Caki2 (cell line): ENCODE measurements around the gene SUMF1. TPM values are rescaled to one million over a fixed set of nuclear protein-coding genes. Genes with fewer than 3 reads are reported as not detected.
"Not testable (repeated sequence)": the region's sequence is repeated elsewhere in the genome, so short reads cannot be mapped to it uniquely, and the experiment has no call there.

Source experiments
- DNase-seq: peaks from one replicate; pipeline ENCODE4 v3.0.0-alpha.2; 2015; ENCODE audit warnings: low read depth
- in situ Hi-C: cut with HindIII; loops from 2 replicates; pipeline ENCODE4 v1.10.0; 2016; ENCODE audit warnings: low sequenced_read_pairs, low pct_unique_long_range_greater_than_20kb, mixed read lengths
- total RNA-seq: library from RNA; depleted of rRNA; stranded (reverse); fragments of >200 nt; shearing (Covaris generic); gene quantifications from 2 replicates; pipeline ENCODE4 v1.2.3, GENCODE V29; 2014; ENCODE audit warnings: low replicate concordance

Gene SUMF1
- total RNA-seq, 1 experiment from 2014 or later: 32.3 TPM

GRCh38 chr3:4472766-4473165, 5.7 kb upstream of the SUMF1 start:
- in situ Hi-C loops: no loop called here

GRCh38 chr3:4472312-4472711, 5.2 kb upstream of the SUMF1 start:
- no peak for DNase-seq
- in situ Hi-C loops: no loop called here

More at GRCh38 chr3:4472766-4473165, 5.7 kb upstream of the SUMF1 start:
- DNase-seq: no peak

DNA sequence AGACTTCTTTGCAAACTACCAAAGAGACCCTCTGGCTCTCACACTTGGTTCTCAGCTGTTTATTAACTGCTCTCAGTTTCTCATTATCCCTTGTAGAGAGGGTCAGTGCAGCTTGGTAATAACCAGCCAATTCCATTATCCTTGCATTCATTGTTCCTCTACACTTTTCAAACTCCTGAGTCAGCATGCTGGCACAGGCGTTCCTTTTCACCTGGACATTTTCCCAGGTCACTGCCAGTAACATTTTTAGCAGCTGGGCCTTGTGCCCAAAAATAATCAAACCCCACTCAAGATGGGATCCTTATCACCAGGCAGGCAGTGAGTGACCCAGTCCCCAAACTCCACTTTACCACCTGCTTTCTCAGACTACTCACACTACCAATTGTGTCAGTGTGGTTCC, 4.8 kb upstream of the SUMF1 start:
- DNase-seq: no peak
- in situ Hi-C loops: no loop called here

- in situ Hi-C loops: no loop called here
- no peak for DNase-seq
These were observed 426 bp upstream of the SUMF1 start for GRCh38 chr3:4467522-4467867.

DNA sequence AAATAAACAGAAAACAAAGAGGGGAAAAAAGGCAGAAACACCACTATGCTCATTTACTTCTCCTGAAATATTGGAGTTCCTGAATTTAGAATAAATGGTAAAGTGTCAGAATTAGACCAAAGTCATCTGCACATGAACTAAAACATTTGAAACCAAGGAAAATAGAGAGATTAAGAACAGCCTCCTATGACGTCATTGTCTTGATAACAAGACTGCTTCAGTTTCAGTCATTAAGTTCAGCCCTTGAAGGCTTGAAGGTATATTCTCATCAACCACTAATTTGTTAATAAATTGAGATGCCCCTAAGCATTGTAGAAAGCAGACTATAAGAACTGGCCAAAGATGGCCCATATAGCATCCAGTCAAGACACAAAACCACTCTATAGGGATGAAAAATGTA, 2.5 kb downstream of the SUMF1 start:
- DNase-seq: no peak
- in situ Hi-C loops: no loop called here

DNA sequence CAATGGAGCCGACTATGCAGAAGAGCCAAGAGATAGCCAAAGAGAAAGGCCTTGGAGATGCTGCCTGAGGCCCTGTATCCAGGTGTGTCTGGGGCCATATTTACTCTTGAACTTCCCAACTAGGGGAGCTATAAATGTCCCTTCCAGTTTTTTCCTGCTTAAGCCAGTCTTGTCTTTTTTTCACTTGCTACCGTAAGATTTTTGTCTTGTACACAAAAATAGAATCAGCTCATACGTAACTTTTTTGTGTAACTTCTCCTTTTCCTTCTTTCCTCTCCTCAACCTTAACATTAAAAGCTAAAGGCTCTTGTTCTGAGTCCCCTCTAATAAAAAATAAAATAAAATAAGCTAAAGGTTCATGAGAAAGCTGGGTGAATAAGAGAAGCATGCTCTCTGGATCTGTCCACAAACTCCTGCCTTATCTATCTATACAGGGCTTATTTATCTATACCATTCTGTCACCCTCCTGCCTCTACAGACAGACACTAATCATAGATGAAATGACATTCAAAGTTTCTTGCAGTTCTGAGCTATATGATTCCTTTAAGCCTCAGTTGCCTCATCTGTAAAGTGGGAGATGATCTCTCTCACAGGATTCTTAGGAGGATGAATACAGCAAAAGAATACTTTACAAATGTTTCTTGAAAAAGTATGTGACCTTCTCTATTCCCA, 4.6 kb downstream of the SUMF1 start:
- no peak for DNase-seq
- in situ Hi-C loops: no loop called here

GRCh38 chr3:4461468-4462090, 5.5 kb downstream of the SUMF1 start:
- DNase-seq: no peak
- in situ Hi-C loops: no loop called here

DNA sequence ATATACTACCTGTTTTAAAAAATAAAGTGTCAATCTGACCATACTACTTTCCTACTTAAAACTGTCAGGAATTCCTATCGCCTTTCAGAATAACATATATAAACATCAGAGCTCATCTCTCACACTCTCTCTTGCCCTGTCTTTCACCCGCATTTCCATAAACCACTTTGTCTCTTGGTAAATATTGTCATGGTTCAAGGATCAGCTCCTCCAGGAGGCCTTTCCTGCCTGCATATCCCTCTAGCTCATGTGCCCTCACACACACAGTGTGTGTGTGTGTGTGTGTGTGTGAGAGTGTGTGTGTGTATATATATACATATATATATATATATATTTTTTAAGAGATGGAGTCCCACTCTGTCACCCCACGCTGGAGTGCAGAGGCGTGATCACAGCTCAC, 6.7 kb downstream of the SUMF1 start:
- in situ Hi-C loops: no loop called here
- peak; percentile 59 for DNase-seq

DNA sequence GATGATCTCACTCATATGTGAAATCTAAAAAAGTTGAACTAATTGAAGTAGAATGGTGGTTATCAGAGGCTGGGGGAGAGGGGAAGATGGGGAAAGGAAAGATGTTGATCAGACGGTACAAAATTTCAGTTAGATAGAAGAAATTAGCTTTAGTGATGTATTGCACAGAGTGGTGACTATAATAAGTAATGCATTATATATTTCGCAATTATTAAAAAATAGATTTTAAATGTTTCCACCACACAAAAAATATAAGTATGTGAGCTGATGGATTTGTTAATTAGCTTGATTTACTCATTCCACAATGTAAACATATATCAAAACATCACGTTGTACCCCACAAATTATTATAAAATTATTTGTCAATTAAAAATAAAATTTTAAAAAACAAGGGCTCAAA, 8.1 kb downstream of the SUMF1 start:
- in situ Hi-C loops: no loop called here
- no peak for DNase-seq

GRCh38 chr3:4456780-4457179, 10.3 kb downstream of the SUMF1 start:
- in situ Hi-C loops, DNase-seq: not testable (repeated sequence)

DNA sequence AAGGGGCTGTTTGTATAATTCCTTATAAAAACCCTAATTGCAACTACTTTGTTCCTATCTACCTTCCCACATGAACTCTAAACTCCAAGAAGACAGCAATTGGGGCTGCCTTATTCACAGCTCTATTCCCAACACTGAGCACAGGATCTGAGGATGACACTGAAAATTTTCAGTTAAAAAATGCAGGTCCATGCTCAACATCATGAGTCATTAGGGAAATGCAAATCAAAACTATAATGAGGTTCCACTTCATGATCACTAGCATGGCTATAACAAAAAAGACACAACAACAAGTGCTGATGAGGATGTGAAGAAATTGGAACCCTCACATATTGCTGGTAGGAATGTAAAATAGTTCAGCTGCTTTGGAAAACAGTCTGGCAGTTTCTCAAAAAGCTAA, 12.9 kb downstream of the SUMF1 start:
- no peak for DNase-seq
- in situ Hi-C loops: no loop called here

DNA sequence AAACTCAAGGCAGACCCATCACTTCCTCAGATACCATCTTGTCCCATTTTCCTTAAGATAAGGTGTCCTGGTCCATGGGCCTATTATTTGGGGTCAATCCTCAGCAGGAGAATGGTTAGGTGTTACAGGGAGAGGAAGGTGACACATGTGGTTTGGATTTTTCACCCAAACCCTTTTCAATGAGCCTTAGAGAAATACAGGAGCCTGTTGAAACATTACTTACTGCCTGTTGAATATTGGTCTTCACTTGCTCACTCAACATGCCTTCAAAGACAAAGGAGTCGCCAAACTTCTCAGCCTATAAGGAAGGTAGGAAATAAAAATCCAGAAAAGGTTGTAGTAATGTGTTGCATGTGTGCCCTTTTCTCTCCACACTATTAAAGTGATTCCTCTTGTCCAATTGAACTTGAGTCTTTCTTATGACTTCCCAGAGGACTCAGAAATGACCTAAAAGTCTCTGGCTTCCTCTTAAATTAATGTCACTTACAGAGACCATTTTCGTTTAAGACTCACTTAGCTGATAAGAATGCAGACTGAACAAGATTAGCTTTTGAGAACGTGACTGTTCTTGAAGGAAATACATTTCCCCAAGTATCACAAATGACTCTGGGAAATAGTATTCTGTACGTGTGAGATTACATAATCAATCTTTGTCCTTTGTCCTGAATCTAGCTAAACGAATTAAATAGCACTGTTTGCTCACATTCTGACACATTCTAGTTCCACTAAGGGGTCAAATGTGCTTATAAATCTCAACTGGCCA, 17.8 kb downstream of the SUMF1 start:
- in situ Hi-C loops: no loop called here
- no peak for DNase-seq

GRCh38 chr3:4448187-4448586, 18.9 kb downstream of the SUMF1 start:
- DNase-seq: no peak
- in situ Hi-C loops: no loop called here

GRCh38 chr3:4447295-4447999, 19.6 kb downstream of the SUMF1 start:
- in situ Hi-C loops: no loop called here
- no peak for DNase-seq

DNA sequence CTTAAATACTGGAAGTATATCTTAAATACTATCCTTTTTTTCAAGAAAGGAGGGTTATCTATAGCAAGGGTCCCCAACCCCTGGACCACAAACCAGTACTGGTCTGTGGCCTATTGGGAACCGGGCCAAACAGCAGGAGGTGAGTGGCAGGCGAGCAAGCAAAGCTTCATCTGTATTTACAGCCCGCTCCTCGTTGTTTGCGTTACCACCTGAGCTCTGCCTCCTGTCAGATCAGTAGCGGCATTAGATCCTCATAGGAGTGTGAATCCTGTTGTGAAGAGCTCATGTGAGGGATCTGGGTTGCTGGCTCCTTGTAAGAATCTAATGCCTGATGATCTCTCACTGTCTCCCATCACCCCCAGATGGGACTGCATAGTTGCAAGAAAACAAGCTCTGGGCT, 26.1 kb downstream of the SUMF1 start:
- in situ Hi-C loops: no loop called here
- DNase-seq: no peak

- in situ Hi-C loops: no loop called here
These were observed 28.8 kb downstream of the SUMF1 start for GRCh38 chr3:4438296-4438695.

DNA sequence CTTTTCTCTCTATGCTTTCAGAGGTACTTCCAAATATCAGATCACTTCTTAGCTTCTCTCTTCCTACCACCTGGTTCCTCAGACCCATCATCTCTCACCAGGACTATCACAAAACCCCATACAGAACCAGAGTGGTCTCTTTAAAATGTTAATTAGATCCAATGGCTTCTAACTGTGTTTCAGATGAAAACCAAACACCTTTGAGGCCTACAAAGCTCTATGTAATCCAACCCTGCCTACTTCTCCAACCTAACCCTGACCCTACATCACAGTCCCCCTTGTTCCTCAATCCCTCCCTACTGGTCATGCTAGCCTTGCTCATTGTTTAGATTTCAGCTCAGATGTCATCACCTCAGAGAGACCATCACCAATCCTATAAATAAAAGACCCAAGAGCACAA, 34.8 kb downstream of the SUMF1 start:
- in situ Hi-C loops: no loop called here

More at GRCh38 chr3:4438296-4438695, 28.8 kb downstream of the SUMF1 start:
- no peak for DNase-seq

GRCh38 chr3:4429648-4430350, 37.3 kb downstream of the SUMF1 start:
- no peak for DNase-seq

More for the DNA sequence above, 34.8 kb downstream of the SUMF1 start:
- DNase-seq: no peak

More at GRCh38 chr3:4429648-4430350, 37.3 kb downstream of the SUMF1 start:
- in situ Hi-C loops: no loop called here
